ENCODE measurements around the gene RBPJ.

DNA sequence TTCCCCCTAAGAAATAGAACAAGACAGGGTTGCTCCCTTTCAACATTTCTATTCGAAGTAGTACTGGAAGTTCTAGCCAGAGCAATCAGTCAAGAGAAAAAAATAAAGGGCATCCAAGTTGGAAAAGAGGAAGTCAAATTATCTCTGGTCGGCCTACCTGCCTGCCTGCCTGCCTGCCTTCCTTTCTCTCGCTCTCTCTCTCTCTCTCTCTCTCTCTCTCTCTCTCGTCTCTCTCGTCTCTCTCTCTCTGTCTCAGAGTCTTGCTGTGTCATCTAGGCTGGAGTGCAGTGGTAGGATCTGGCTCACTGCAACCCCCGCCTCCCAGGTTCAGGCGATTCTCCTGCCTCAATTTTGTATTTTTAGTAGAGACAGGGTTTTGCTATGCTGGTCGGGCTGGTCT, 126.6 kb downstream of the RBPJ start:
- TF ChIP-seq, protein P1, sequence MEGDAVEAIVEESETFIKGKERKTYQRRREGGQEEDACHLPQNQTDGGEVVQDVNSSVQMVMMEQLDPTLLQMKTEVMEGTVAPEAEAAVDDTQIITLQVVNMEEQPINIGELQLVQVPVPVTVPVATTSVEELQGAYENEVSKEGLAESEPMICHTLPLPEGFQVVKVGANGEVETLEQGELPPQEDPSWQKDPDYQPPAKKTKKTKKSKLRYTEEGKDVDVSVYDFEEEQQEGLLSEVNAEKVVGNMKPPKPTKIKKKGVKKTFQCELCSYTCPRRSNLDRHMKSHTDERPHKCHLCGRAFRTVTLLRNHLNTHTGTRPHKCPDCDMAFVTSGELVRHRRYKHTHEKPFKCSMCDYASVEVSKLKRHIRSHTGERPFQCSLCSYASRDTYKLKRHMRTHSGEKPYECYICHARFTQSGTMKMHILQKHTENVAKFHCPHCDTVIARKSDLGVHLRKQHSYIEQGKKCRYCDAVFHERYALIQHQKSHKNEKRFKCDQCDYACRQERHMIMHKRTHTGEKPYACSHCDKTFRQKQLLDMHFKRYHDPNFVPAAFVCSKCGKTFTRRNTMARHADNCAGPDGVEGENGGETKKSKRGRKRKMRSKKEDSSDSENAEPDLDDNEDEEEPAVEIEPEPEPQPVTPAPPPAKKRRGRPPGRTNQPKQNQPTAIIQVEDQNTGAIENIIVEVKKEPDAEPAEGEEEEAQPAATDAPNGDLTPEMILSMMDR (IDR thresholded peaks at IDR 0.05): no peak
- TF ChIP-seq ZFX (IDR thresholded peaks at IDR 0.05; ENCODE audit: borderline replicate concordance): no peak
